OCI-LY7 (cell line): ENCODE measurements around the gene MRNIP. TPM values are rescaled to one million over a fixed set of nuclear protein-coding genes. Genes with fewer than 3 reads are reported as not detected.

Source experiments
- BruUV-seq: library from RNA; stranded (reverse); fragments of 400-500 nt; replicated peaks from 2 replicates; lab custom pipeline; 2021; lab: Mats Ljungman, UMichigan
- CTCF ChIA-PET: fragments of 300-600 bp; sonication (Branson Sonifier 250); formaldehyde crosslinking; loops from one replicate; lab custom pipeline; 2022; ENCODE audit warnings: antibody characterized with exemption; ENCODE audit not compliant: unreplicated experiment; lab: Charles Lee
- POLR2A ChIA-PET: fragments of 300-600 bp; sonication (Branson Sonifier 250); formaldehyde crosslinking; loops from one replicate; lab custom pipeline; 2022; ENCODE audit warnings: antibody characterized with exemption; lab: Charles Lee
- DNase-seq: peaks from one replicate; pipeline ENCODE4 v3.0.0-alpha.2; 2015; ENCODE audit warnings: low spot score
- H2AFZ ChIP-seq: fragments of 200-600 bp; sonication (generic), shearing (Covaris generic); 2 replicates; pipeline ENCODE4 v1.6.1; 2014; ENCODE audit warnings: mild to moderate bottlenecking, antibody characterized with exemption, low read length, moderate library complexity
- H3K27ac ChIP-seq: fragments of 200-600 bp; sonication (generic); 2 replicates; pipeline ENCODE4 v1.5.1; 2014; ENCODE audit warnings: mixed run types, low read depth, mild to moderate bottlenecking, moderate library complexity, low read length, inconsistent platforms; ENCODE audit not compliant: poor library complexity, severe bottlenecking
- H3K36me3 ChIP-seq: fragments of 200-600 bp; sonication (generic); 2 replicates; pipeline ENCODE4 v1.6.1; 2014; ENCODE audit warnings: mild to moderate bottlenecking, antibody characterized with exemption, low read length, moderate library complexity, mixed read lengths; ENCODE audit not compliant: insufficient read depth
- H3K4me1 ChIP-seq: fragments of 200-600 bp; sonication (generic); 2 replicates; pipeline ENCODE4 v1.5.1; 2014; ENCODE audit warnings: mild to moderate bottlenecking, low read length; ENCODE audit not compliant: insufficient read depth, poor library complexity, severe bottlenecking
- H3K4me2 ChIP-seq: fragments of 200-600 bp; sonication (generic); 2 replicates; pipeline ENCODE4 v1.6.1; 2014; ENCODE audit warnings: mild to moderate bottlenecking, low read length
- H3K4me3 ChIP-seq: fragments of 200-600 bp; sonication (generic); 2 replicates; pipeline ENCODE4 v1.5.1; 2014; ENCODE audit warnings: mild to moderate bottlenecking, low read depth, low read length; ENCODE audit not compliant: poor library complexity, severe bottlenecking
- H3K79me2 ChIP-seq: fragments of 200-600 bp; sonication (generic); 2 replicates; pipeline ENCODE4 v1.6.1; 2016; ENCODE audit warnings: low read depth, mild to moderate bottlenecking, low read length, moderate library complexity, mixed read lengths; ENCODE audit not compliant: insufficient read depth
- H3K9me2 ChIP-seq: fragments of 200-600 bp; sonication (generic); 2 replicates; pipeline ENCODE4 v1.6.1; 2016; ENCODE audit warnings: mild to moderate bottlenecking, low read length, mixed read lengths; ENCODE audit not compliant: insufficient read depth
- H3K9me3 ChIP-seq: fragments of 200-600 bp; sonication (generic); 2 replicates; pipeline ENCODE4 v1.6.1; 2014; ENCODE audit warnings: mild to moderate bottlenecking, mixed run types, low read length, mixed read lengths
- H4K20me1 ChIP-seq: fragments of 200-600 bp; sonication (generic); 2 replicates; pipeline ENCODE4 v1.6.1; 2014; ENCODE audit warnings: mild to moderate bottlenecking, antibody characterized with exemption, low read length, moderate library complexity, mixed read lengths; ENCODE audit not compliant: insufficient read depth
- CTCF ChIP-seq: fragments of 200-600 bp; sonication (generic); conservative IDR thresholded peaks from 2 replicates; pipeline ENCODE4 v1.5.1; 2014; ENCODE audit warnings: mild to moderate bottlenecking, antibody characterized with exemption, low read length, moderate library complexity, mixed read lengths
- EZH2phosphoT487 ChIP-seq: fragments of 200-600 bp; sonication (generic); IDR thresholded peaks from 2 replicates; pipeline ENCODE4 v1.6.1; 2018; ENCODE audit warnings: low read depth, borderline replicate concordance, mild to moderate bottlenecking, mixed run types, antibody characterized with exemption, low read length, moderate library complexity, mixed read lengths
- intact Hi-C: fragments of 100-400 bp; cut with micrococcal nuclease; formaldehyde crosslinking; loops from one replicate; pipeline ENCODE4 v1.10.0; 2022; ENCODE audit not compliant: unreplicated experiment
- total RNA-seq, 2 experiments: library from RNA; depleted of rRNA in 1 of 2; stranded (reverse); fragments of >200 nt in 1 of 2; shearing (Covaris generic) in 1 of 2; gene quantifications; 2 replicates each; pipeline ENCODE4 v1.2.3, GENCODE V29; 2014 to 2022

Gene MRNIP
- total RNA-seq, 2 experiments from 2014 or later, result 70.5 to 78.7 TPM

- POLR2A ChIA-PET, result interaction anchor here (0.8 to 1.6 kb wide), 4 partner anchors 8 to 95 kb away, joined by 3 to 5 read pairs (median 3); no protein-coding TSS in a partner anchor
- H2AFZ ChIP-seq, result peak overlapping the region; percentile 43; the same call in 1 of the 2 replicates
Measured at GRCh38 chr5:179819296-179820126, 39.1 kb downstream of the MRNIP start.

GRCh38 chr5:179818746-179819295 is 39.8 kb downstream of the MRNIP start:
- H2AFZ ChIP-seq, result peak overlapping the region; percentile 43; the same call in 1 of the 2 replicates
- H3K36me3 ChIP-seq, result peaks cover 11% of the 10 kb centered on the region
- BruUV-seq, result no TSS peak
- no peaks in the 10 kb centered on the region for H3K9me2 ChIP-seq
- CTCF ChIA-PET, result interaction anchor here (0.6 kb wide), 1 partner anchor 32 kb away, joined by 4 read pairs; no protein-coding TSS in a partner anchor
- H3K79me2 ChIP-seq, result peaks cover 22% of the 10 kb centered on the region; the same call in 1 of the 2 replicates
- H3K9me3 ChIP-seq, result no peaks in the 10 kb centered on the region
- POLR2A ChIA-PET, result interaction anchor here (0.8 to 1.6 kb wide), 4 partner anchors 7 to 95 kb away, joined by 3 to 5 read pairs (median 3); no protein-coding TSS in a partner anchor
- H3K4me3 ChIP-seq, result peak overlapping the region; percentile 99
- intact Hi-C loops, result loop anchor here (1.0 kb wide), 1 partner anchor 13 kb away; the partner anchor contains the start of gene MGAT4B
- H3K4me2 ChIP-seq, result peak overlapping the region; percentile 95
- H3K4me1 ChIP-seq, result peaks cover 32% of the 10 kb centered on the region
- peaks cover 4% of the 10 kb centered on the region; the same call in 1 of the 2 replicates for H4K20me1 ChIP-seq
- DNase-seq, result peak; percentile 87
- no peak for TF ChIP-seq CTCF
- TF ChIP-seq EZH2phosphoT487, result no peak
- peak overlapping the region; percentile 59 for H3K27ac ChIP-seq

More at GRCh38 chr5:179819296-179820126, 39.1 kb downstream of the MRNIP start:
- Histone ChIP-seq H3K4me2 (peak overlapping the region; percentile 95), H3K27ac (peak overlapping the region; percentile 59), H3K9me3 (no peaks in the 10 kb centered on the region), H3K79me2 (peaks cover 22% of the 10 kb centered on the region; the same call in 1 of the 2 replicates), H3K9me2 (no peaks in the 10 kb centered on the region), H3K36me3 (peaks cover 18% of the 10 kb centered on the region), H3K4me1 (peaks cover 32% of the 10 kb centered on the region), H4K20me1 (peaks cover 4% of the 10 kb centered on the region; the same call in 1 of the 2 replicates), H3K4me3 (peak overlapping the region; percentile 99)
- intact Hi-C loops, result loop anchor here (1.0 to 10.0 kb wide), 3 partner anchors 13 to 675 kb away; partner anchors contain the start of genes CNOT6, MGAT4B and MRNIP
- TF ChIP-seq CTCF (no peak), EZH2phosphoT487 (no peak)
- BruUV-seq, result no TSS peak
- CTCF ChIA-PET, result interaction anchor here (0.6 kb wide), 1 partner anchor 31 kb away, joined by 4 read pairs; no protein-coding TSS in a partner anchor
- DNase-seq, result peak; percentile 47
